ENCODE data around the gene KCNT2. TPM values are rescaled to one million over a fixed set of nuclear protein-coding genes. Genes with fewer than 3 reads are reported as not detected.

Gene KCNT2
- polyA plus RNA-seq, 2 of the 4 experiments (the other 2 are of a cell fraction), result 0.14 to 1.7 TPM

GRCh38 chr1:196427976-196428734 is 180.1 kb downstream of the KCNT2 start:
- Histone ChIP-seq H3K4me3 (no peak overlapping the region), H3K4me1 (no peaks in the 10 kb centered on the region), H3K9me3 (no peaks in the 10 kb centered on the region), H3K4me2 (no peak overlapping the region), H3K27ac (no peak overlapping the region)
- POLR2A ChIA-PET, result no interaction called here
- FAIRE-seq, result no peak
- no peak for DNase-seq (ENCODE audit: low read depth in 1 of 2, low spot score in 1 of 2)
- ATAC-seq, result no peak
- WGBS (ENCODE audit: missing lambda C conversion rate), result 54% methylated on average over 5 of the region's 5 CpGs
- CTCF ChIA-PET, result no interaction called here
- TF ChIP-seq ESRRA (IDR thresholded peaks at IDR 0.05; ENCODE audit: borderline replicate concordance, low read length), result no peak
- TF ChIP-seq EHF (CRISPR knock-in tag; IDR thresholded peaks at IDR 0.05), result no peak
- TF ChIP-seq E2F6 (IDR thresholded peaks at IDR 0.05; ENCODE audit: borderline replicate concordance, low read depth), result no peak
- TF ChIP-seq HOXB13 (CRISPR knock-in tag; IDR thresholded peaks at IDR 0.05; ENCODE audit: low read depth), result no peak

GRCh38 chr1:196425513-196425912 is 182.7 kb downstream of the KCNT2 start:
- Histone ChIP-seq H3K4me3 (no peak overlapping the region), H3K4me1 (no peaks in the 10 kb centered on the region), H3K27ac (no peak overlapping the region), H3K9me3 (no peaks in the 10 kb centered on the region), H3K4me2 (no peak overlapping the region)
- no peak for FAIRE-seq
- POLR2A ChIA-PET, result no interaction called here
- CTCF ChIA-PET, result interaction anchor here (0.8 kb wide), 1 partner anchor 16 kb away, joined by 3 read pairs; no protein-coding TSS in a partner anchor
- DNase-seq (ENCODE audit: low read depth in 1 of 2, low spot score in 1 of 2), result no peak
- WGBS (ENCODE audit: missing lambda C conversion rate), result 69% methylated on average over 1 of the region's 1 CpG
- TF ChIP-seq ZSCAN20 (CRISPR knock-in tag; IDR thresholded peaks at IDR 0.05), result no peak
- no peak for TF ChIP-seq EP300 (IDR thresholded peaks at IDR 0.05)
- TF ChIP-seq CBX8 (IDR thresholded peaks at IDR 0.05), result no peak
- no peak for TF ChIP-seq FOSB (CRISPR knock-in tag; IDR thresholded peaks at IDR 0.05)
- TF ChIP-seq, protein P1, sequence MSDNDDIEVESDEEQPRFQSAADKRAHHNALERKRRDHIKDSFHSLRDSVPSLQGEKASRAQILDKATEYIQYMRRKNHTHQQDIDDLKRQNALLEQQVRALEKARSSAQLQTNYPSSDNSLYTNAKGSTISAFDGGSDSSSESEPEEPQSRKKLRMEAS (IDR thresholded peaks at IDR 0.05), result no peak
- TF ChIP-seq HEYL (CRISPR knock-in tag; IDR thresholded peaks at IDR 0.05), result no peak
- no peak for TF ChIP-seq HMGXB4 (CRISPR knock-in tag; IDR thresholded peaks at IDR 0.05; ENCODE audit: borderline replicate concordance)
- TF ChIP-seq, protein P2, sequence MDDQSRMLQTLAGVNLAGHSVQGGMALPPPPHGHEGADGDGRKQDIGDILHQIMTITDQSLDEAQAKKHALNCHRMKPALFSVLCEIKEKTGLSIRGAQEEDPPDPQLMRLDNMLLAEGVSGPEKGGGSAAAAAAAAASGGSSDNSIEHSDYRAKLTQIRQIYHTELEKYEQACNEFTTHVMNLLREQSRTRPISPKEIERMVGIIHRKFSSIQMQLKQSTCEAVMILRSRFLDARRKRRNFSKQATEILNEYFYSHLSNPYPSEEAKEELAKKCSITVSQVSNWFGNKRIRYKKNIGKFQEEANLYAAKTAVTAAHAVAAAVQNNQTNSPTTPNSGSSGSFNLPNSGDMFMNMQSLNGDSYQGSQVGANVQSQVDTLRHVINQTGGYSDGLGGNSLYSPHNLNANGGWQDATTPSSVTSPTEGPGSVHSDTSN (IDR thresholded peaks at IDR 0.05), result no peak
- ATAC-seq, result no peak

DNA sequence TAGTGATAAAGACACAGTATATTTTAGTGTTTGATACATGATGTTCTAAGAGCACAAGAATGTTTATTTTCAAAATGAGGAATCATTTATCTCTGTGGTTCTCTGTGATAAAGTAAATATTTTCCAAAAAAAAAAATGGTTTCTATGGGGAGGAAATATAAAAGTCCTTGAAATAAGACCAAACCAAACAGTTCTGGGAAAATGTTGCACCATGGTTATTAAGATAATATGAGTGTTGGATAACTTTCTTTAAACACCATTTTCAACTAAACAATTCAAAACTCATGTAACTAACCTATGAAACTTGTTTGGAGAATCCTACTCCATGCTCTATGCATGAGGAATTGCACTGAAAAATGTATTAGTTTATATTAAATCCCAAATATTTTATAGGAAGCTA is 184.6 kb downstream of the KCNT2 start:
- DNase-seq (ENCODE audit: low read depth in 1 of 2, low spot score in 1 of 2) (no peak), FAIRE-seq (no peak), ATAC-seq (no peak)
- TF ChIP-seq FOXS1 (CRISPR knock-in tag; IDR thresholded peaks at IDR 0.05), result no peak
- CTCF ChIA-PET, result no interaction called here
- H3K4me2 ChIP-seq, result no peak overlapping the region
- H3K9me3 ChIP-seq, result no peaks in the 10 kb centered on the region
- H3K27ac ChIP-seq, result no peak overlapping the region
- no peak overlapping the region for H3K4me3 ChIP-seq
- H3K4me1 ChIP-seq, result no peaks in the 10 kb centered on the region
- POLR2A ChIA-PET, result no interaction called here

DNA sequence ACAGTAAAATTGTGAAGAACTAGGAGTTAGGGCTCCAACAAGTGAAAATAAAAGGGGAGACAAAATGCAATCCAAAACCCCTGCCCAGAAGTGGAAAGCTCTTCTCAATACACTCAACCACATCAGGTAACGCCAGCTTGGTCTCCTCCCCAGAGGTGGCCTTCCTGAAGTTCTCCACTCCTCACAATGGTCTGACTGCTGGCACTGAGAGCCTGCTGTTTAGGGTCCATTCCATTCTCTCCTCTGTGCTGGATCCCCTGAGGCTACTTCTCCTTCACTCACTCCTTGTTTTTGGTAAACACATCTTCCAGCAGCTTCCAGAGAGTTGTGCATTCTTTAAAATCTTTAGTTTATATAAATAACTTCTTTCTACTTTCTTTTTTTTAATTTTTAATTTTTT is 189.5 kb downstream of the KCNT2 start:
- ChIA-PET POLR2A (no interaction called here), CTCF (no interaction called here)
- H3K4me3 ChIP-seq, result no peak overlapping the region
- H3K4me2 ChIP-seq, result no peak overlapping the region
- DNase-seq (ENCODE audit: low read depth in 1 of 2, low spot score in 1 of 2) (no peak), FAIRE-seq (no peak), ATAC-seq (no peak)
- 65% methylated on average over 1 of the region's 1 CpG for WGBS (ENCODE audit: missing lambda C conversion rate)
- no peaks in the 10 kb centered on the region for H3K4me1 ChIP-seq
- no peak overlapping the region for H3K27ac ChIP-seq
- H3K9me3 ChIP-seq, result no peaks in the 10 kb centered on the region
- TF ChIP-seq CHD4 (IDR thresholded peaks at IDR 0.05; ENCODE audit: borderline replicate concordance) (no peak), RNF2 (IDR thresholded peaks at IDR 0.05; ENCODE audit: borderline replicate concordance, low read depth) (no peak), MAZ (IDR thresholded peaks at IDR 0.05; ENCODE audit: borderline replicate concordance, low read depth, low read length) (no peak), RCOR1 (IDR thresholded peaks at IDR 0.05; ENCODE audit: low read depth, low read length) (no peak), JUNB (IDR thresholded peaks at IDR 0.05) (no peak), SREBF2 (IDR thresholded peaks at IDR 0.05) (no peak), HMGXB4 (CRISPR knock-in tag; IDR thresholded peaks at IDR 0.05; ENCODE audit: borderline replicate concordance) (no peak), CHD2 (IDR thresholded peaks at IDR 0.05; ENCODE audit: low read length, partially characterized antibody) (no peak), KDM1A (IDR thresholded peaks at IDR 0.05; ENCODE audit: low read depth) (no peak), CBX8 (IDR thresholded peaks at IDR 0.05) (no peak), BHLHE40 (IDR thresholded peaks at IDR 0.05; ENCODE audit: low read depth, low read length) (no peak), RAD21 (conservative IDR thresholded peaks at IDR 0.05 in 1 of 2, IDR thresholded peaks at IDR 0.05 in 1 of 2) (no peak), MAFK (IDR thresholded peaks at IDR 0.05; ENCODE audit: partially characterized antibody) (no peak), SMC3 (IDR thresholded peaks at IDR 0.05) (no peak)
- TF ChIP-seq, protein P1 (IDR thresholded peaks at IDR 0.05), result no peak

All from A549 (cell line).